Endothelial cell of umbilical vein (primary cell): ENCODE measurements around the gene BMPER. TPM values are rescaled to one million over a fixed set of nuclear protein-coding genes. Genes with fewer than 3 reads are reported as not detected.

ENCODE experiments used
- BruUV-seq: library from RNA; stranded (reverse); fragments of 400-500 nt; replicated peaks from 2 replicates; lab custom pipeline; 2021; lab: Mats Ljungman, UMichigan
- CTCF ChIA-PET: fragments of 300-600, 350-600 bp; sonication (Branson Sonifier 250); formaldehyde crosslinking; loops from one replicate; lab custom pipeline; 2021; ENCODE audit warnings: antibody characterized with exemption, inconsistent platforms; lab: Charles Lee
- POLR2A ChIA-PET: fragments of 300-600, 350-600 bp; sonication (Branson Sonifier 250); formaldehyde crosslinking; loops from one replicate; lab custom pipeline; 2021; ENCODE audit warnings: antibody characterized with exemption, inconsistent platforms; lab: Charles Lee
- DNase-seq: peaks from one replicate; pipeline ENCODE4 v3.0.0-alpha.2; 2011; ENCODE audit warnings: low read depth, low spot score
- FAIRE-seq: peaks from 2 replicates; lab custom pipeline; 2011; peaks lifted over from hg19 to GRCh38; lab: Jason Lieb, UNC
- H2AFZ ChIP-seq: 2 replicates; pipeline ENCODE4 v1.6.0; 2012; ENCODE audit warnings: low read depth, low read length, control low read depth, inconsistent platforms
- H3K27ac ChIP-seq: 2 replicates; pipeline ENCODE4 v1.5.1; 2011; ENCODE audit warnings: low read depth, mild to moderate bottlenecking, control low read depth, low read length, moderate library complexity; ENCODE audit not compliant: insufficient read depth
- H3K27me3 ChIP-seq, 2 experiments: 2 replicates each; pipeline versions ENCODE4 v1.6.0 to v1.6.1; 2011; ENCODE audit warnings: low read length in 2 of 2, mixed read lengths in 1 of 2; ENCODE audit not compliant: control insufficient read depth in 2 of 2, insufficient read depth in 2 of 2
- H3K36me3 ChIP-seq, 2 experiments: 2 replicates in 1 of 2; 3 replicates in 1 of 2; pipeline ENCODE4 v1.5.1; 2011; ENCODE audit warnings: low read length in 2 of 2, mild to moderate bottlenecking in 1 of 2, moderate library complexity in 1 of 2; ENCODE audit not compliant: control insufficient read depth in 2 of 2, insufficient read depth in 2 of 2; ENCODE audit errors: extremely low read depth in 1 of 2
- H3K4me1 ChIP-seq: 3 replicates; pipeline ENCODE4 v1.5.1; 2011; ENCODE audit warnings: mild to moderate bottlenecking, low read length; ENCODE audit not compliant: control insufficient read depth, insufficient read depth; ENCODE audit errors: extremely low read depth
- H3K4me2 ChIP-seq: 2 replicates; pipeline ENCODE4 v1.6.1; 2011; ENCODE audit warnings: low read length, control low read depth, mixed read lengths; ENCODE audit not compliant: insufficient read depth
- H3K4me3 ChIP-seq, 3 experiments: fragments of 200-600 bp in 1 of 3; sonication (generic), shearing (Covaris generic) in 1 of 3; replicated peaks in 1 of 3; 2 replicates each; pipeline ENCODE4 v1.5.1; 2011 to 2016; ENCODE audit warnings: control low read depth in 3 of 3, low read length in 3 of 3, mild to moderate bottlenecking in 2 of 3, inconsistent platforms in 1 of 3, low read depth in 1 of 3, moderate library complexity in 1 of 3; ENCODE audit not compliant: insufficient read depth in 1 of 3
- H3K79me2 ChIP-seq: 2 replicates; pipeline ENCODE4 v1.6.0; 2012; ENCODE audit warnings: low read length, inconsistent platforms; ENCODE audit not compliant: control insufficient read depth, insufficient read depth
- H3K9ac ChIP-seq: replicated peaks from 2 replicates; pipeline ENCODE3; 2011; ENCODE audit warnings: low read length, control low read depth; ENCODE audit not compliant: insufficient read depth; ENCODE audit errors: extremely low read depth
- H3K9me1 ChIP-seq: replicated peaks from 3 replicates; pipeline ENCODE4 v1.6.0; 2011; ENCODE audit warnings: mild to moderate bottlenecking, low read length; ENCODE audit not compliant: control insufficient read depth, insufficient read depth; ENCODE audit errors: extremely low read depth
- H3K9me3 ChIP-seq: replicated peaks from 2 replicates; pipeline ENCODE4 v1.5.1; 2012; ENCODE audit warnings: low read length, inconsistent platforms; ENCODE audit not compliant: control insufficient read depth, insufficient read depth
- H4K20me1 ChIP-seq: replicated peaks from 2 replicates; pipeline ENCODE3; 2011; ENCODE audit warnings: mild to moderate bottlenecking, low read length; ENCODE audit not compliant: control insufficient read depth, insufficient read depth; ENCODE audit errors: extremely low read depth
- CTCF ChIP-seq, 2 donors: IDR thresholded peaks; 1 replicate in 1 of 2; 2 replicates in 1 of 2; pipeline ENCODE4 v1.5.1; 2011; ENCODE audit warnings: low read length in 2 of 2, mild to moderate bottlenecking in 2 of 2, moderate library complexity in 2 of 2, control low read depth in 1 of 2, inconsistent platforms in 1 of 2, low read depth in 1 of 2; ENCODE audit not compliant: insufficient read depth in 1 of 2; ENCODE audit errors: extremely low read depth in 1 of 2
- EZH2 ChIP-seq: IDR thresholded peaks from 2 replicates; pipeline ENCODE4 v1.6.1; 2012; ENCODE audit warnings: borderline replicate concordance, low read depth, mild to moderate bottlenecking, moderate library complexity, low read length, inconsistent platforms; ENCODE audit not compliant: severe bottlenecking
- FOS ChIP-seq: IDR thresholded peaks from 2 replicates; pipeline ENCODE4 v1.6.1; 2011; ENCODE audit warnings: mild to moderate bottlenecking, low read length, moderate library complexity, borderline replicate concordance; ENCODE audit not compliant: insufficient read depth
- GATA2 ChIP-seq: IDR thresholded peaks from 2 replicates; pipeline ENCODE4 v1.7.0; 2011; ENCODE audit warnings: low read depth, mild to moderate bottlenecking, moderate library complexity, mixed read lengths, low read length; ENCODE audit not compliant: insufficient read length, insufficient read depth
- JUN ChIP-seq: IDR thresholded peaks from 2 replicates; pipeline ENCODE4 v1.6.1; 2011; ENCODE audit warnings: borderline replicate concordance, low read depth; ENCODE audit not compliant: insufficient read length, insufficient read depth
- MYC ChIP-seq: IDR thresholded peaks from one replicate; pipeline ENCODE4 v1.6.1; 2011; ENCODE audit warnings: mild to moderate bottlenecking, low read depth, low read length
- POLR2A ChIP-seq: IDR thresholded peaks from 2 replicates; pipeline ENCODE4 v1.6.1; 2012; ENCODE audit warnings: low read depth, mild to moderate bottlenecking, control low read depth, low read length
- POLR2AphosphoS5 ChIP-seq: IDR thresholded peaks from 2 replicates; pipeline ENCODE4 v1.6.1; 2012; ENCODE audit warnings: low read depth, mild to moderate bottlenecking, control low read depth, low read length, moderate library complexity; ENCODE audit not compliant: insufficient read depth
- dilution Hi-C: fragments of 300-500 bp; cut with MboI; formaldehyde crosslinking; loops from one replicate; pipeline ENCODE4 v1.15.0; 2019; ENCODE audit warnings: low sequenced_read_pairs; ENCODE audit not compliant: extremely low pct_ligation_motif_present
- intact Hi-C: fragments of 100-400 bp; cut with micrococcal nuclease; formaldehyde crosslinking; loops from one replicate; pipeline ENCODE4 v1.10.0; 2022
- polyA plus RNA-seq, 4 experiments: library from polyadenylated mRNA; depleted of rRNA in 3 of 4; stranded (reverse) in 3 of 4; unstranded in 1 of 4; fragments of >200 nt; gene quantifications; 2 replicates each; pipeline versions ENCODE4 v1.2.1 to v1.2.3, GENCODE V29; 2011 to 2012; ENCODE audit warnings: missing spikeins in 1 of 4
- total RNA-seq: library from RNA; stranded (reverse); gene quantifications from 2 replicates; pipeline ENCODE4 v1.2.3, GENCODE V29; 2021
- TF ChIP-seq, protein P1 (sequence below): IDR thresholded peaks from 2 replicates; pipeline ENCODE4 v1.6.1; 2011; ENCODE audit not compliant: insufficient read depth, insufficient read length

BMPER gene
- total and polyA plus RNA-seq, 2 donors (not counting 3 experiments of a cell fraction or from before 2014, with no cell fraction given), result 0.10 to 0.13 TPM

GRCh38 chr7:34025600-34025999 lies 120.3 kb downstream of the BMPER start:
- CTCF ChIA-PET, result interaction anchor here (1.0 to 2.3 kb wide), 2 partner anchors 7 to 62 kb away, joined by 3 to 6 read pairs; no protein-coding TSS in a partner anchor
- FAIRE-seq, result no peak
- H3K9me3 ChIP-seq, result no peaks in the 10 kb centered on the region
- no peak overlapping the region for H2AFZ ChIP-seq
- DNase-seq, result no peak
- no peaks in the 10 kb centered on the region for H3K79me2 ChIP-seq
- H3K4me1 ChIP-seq, result no peaks in the 10 kb centered on the region
- TF ChIP-seq MYC (no peak), POLR2A (no peak), CTCF (IDR thresholded peaks at IDR 0.05; ENCODE audit: extremely low read depth in 1 of 2, insufficient read depth in 1 of 2, low read depth in 1 of 2, low read length in 2 of 2) (no peak), FOS (no peak), POLR2AphosphoS5 (no peak), JUN (no peak), GATA2 (no peak), EZH2 (no peak)
- TF ChIP-seq, protein P1, sequence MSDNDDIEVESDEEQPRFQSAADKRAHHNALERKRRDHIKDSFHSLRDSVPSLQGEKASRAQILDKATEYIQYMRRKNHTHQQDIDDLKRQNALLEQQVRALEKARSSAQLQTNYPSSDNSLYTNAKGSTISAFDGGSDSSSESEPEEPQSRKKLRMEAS, result no peak
- no peak overlapping the region for H3K9ac ChIP-seq
- no TSS peak for BruUV-seq
- intact Hi-C loops, result no loop called here
- dilution Hi-C loops, result no loop called here
- no peaks in the 10 kb centered on the region for H3K36me3 ChIP-seq
- H3K4me3 ChIP-seq, result no peak overlapping the region
- no peak overlapping the region for H3K4me2 ChIP-seq
- no peaks in the 10 kb centered on the region for H3K27me3 ChIP-seq
- H3K27ac ChIP-seq, result no peak overlapping the region
- no peaks in the 10 kb centered on the region for H3K9me1 ChIP-seq
- H4K20me1 ChIP-seq, result no peaks in the 10 kb centered on the region
- POLR2A ChIA-PET, result no interaction called here
